ENCODE measurements around the gene SDC3.

Gene SDC3

DNA sequence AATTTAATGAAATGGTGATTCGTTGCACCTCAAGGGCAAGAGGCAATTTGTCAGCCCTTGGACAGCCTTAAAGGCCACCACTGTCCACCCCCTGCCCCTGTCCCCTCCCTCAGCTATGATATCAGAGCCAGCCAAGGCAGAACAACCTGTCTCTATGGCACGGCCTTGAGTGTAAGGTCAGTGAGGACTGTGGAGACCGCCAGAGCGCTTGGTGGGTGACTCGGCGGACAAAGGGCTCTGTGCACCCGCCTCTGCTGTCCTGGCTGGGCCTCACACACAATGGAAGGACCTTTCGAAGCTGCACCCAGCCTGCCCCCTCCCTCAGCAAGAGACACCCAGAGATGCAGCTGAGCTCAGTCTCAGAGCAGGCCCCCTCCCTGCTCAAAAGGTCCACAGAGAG is 50.6 kb downstream of the SDC3 start:
- TF ChIP-seq POLR2A (IDR thresholded peaks at IDR 0.05; ENCODE audit: low read length) = no peak
- TF ChIP-seq GATA1 (IDR thresholded peaks at IDR 0.05; ENCODE audit: low read depth, low read length) = no peak
- no peak for DNase-seq

DNA sequence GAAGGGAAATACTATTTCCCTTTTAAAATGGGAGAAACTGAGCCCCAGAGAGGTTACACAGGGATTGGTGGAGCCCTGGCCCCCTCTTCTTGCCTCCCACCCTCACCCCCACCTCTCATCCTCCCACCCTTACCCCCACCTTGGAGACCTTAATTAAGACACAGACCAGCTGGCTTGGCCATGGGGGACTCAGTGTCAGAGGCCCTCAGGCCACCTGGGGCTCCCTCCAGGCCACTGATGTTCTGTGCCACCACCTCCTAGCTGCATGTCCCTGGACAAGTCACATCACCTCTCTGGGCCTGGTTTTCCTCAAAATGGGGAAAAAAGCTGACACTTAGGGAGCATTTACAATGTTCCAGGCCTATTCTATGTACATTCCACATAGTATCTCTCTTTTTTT is 51.5 kb downstream of the SDC3 start:
- DNase-seq = no peak
- TF ChIP-seq GATA1 (IDR thresholded peaks at IDR 0.05; ENCODE audit: low read depth, low read length) (no peak), POLR2A (IDR thresholded peaks at IDR 0.05; ENCODE audit: low read length) (no peak)

DNA sequence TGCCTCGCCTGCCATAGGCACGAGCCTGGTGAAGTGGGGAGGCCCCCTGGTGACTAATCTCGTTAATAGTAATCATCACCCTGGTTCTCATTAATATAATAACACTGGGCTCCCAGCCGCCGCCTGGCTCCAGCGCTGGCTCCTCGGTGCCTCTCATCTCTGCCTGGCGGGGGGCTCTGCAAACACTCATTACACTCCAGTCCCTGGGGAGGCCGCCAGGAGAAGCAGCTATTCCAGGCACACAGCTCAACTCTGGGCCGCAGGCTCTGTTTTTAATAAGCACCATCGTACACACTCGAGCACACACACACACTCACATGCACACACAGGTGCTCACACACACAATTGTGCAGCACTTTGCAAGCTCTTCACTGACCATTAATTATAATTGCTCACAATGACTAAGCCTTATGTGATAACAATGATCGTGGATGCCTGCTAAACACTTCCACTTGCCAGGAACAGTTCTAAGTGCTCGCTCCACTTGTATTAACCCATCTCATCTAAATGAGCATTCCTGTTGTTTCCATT is 52.2 kb downstream of the SDC3 start:
- TF ChIP-seq POLR2A (IDR thresholded peaks at IDR 0.05; ENCODE audit: low read length) (no peak), GATA1 (IDR thresholded peaks at IDR 0.05; ENCODE audit: low read depth, low read length) (no peak)
- no peak for DNase-seq

DNA sequence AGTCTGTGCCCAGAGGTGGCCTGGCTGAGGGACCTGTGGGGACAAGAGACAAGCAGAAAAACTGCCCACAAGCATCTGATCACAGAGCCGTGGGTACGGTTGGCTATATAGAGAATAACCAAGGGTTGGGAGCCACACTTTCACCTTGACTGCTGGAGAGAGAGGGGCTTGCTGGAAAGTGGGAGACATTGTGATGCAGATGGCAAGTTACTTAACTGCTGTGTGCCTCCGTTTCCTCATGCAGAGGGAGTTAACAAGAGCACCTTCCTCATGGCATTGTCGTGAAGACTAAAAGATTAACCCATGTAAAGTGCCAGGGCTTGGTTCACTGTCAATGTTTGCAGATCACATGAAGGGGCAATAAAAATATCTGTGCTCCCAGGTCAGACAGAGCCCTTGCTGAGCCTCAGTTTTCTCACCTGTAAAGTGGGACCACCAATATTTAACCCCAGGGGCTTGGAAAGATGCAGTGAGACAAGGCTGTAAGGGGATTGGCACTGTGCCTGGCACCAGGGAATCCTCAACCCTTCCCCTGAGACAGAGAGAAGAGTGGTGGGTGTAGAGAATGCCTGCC is 52.8 kb downstream of the SDC3 start:
- TF ChIP-seq POLR2A (IDR thresholded peaks at IDR 0.05; ENCODE audit: low read length) (no peak), GATA1 (IDR thresholded peaks at IDR 0.05; ENCODE audit: low read depth, low read length) (no peak)
- no peak for DNase-seq

DNA sequence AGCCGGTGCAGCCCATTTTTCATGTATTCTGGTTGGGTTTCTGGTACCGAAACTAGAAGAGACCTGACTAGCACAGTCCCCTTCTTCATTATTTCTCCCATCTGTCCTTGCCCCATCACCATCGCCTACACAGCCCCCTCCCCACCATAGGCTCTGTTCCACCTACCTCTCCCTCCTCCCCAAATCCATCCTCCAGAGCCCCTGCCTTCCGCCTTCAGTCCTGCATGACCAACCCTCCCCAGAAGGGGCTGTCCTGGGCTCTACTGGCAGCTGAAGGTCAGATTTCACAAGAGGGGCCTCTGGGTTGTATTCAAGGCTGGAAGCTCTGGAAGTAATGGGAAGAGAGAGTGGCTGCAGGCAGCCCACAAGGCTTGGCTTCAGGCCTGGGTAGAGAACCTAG is 55.2 kb downstream of the SDC3 start:
- TF ChIP-seq GATA1 (IDR thresholded peaks at IDR 0.05; ENCODE audit: low read depth, low read length) = no peak
- no peak for TF ChIP-seq POLR2A (IDR thresholded peaks at IDR 0.05; ENCODE audit: low read length)
- DNase-seq = no peak

DNA sequence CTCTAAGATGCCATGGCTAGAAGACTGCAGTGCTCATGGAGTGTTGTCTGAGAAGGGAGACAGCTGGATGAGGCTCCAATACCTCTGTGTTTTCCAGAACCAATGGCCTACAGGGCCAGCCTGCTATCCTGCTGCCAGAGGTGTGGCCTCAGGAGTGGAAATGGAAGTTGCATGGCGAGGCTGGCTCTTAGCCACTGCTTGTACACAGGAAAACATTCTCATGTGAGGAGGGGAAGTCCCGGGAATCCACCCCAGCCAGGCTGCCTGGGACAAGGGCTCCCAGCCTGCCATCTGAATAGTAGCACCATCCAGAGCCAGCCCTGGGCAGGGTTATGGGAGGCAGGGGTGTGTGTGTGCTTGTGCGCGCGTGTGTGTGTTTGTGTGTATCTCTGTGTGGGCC is 56.5 kb downstream of the SDC3 start:
- TF ChIP-seq POLR2A (IDR thresholded peaks at IDR 0.05; ENCODE audit: low read length) (no peak), GATA1 (IDR thresholded peaks at IDR 0.05; ENCODE audit: low read depth, low read length) (no peak)
- no peak for DNase-seq

DNA sequence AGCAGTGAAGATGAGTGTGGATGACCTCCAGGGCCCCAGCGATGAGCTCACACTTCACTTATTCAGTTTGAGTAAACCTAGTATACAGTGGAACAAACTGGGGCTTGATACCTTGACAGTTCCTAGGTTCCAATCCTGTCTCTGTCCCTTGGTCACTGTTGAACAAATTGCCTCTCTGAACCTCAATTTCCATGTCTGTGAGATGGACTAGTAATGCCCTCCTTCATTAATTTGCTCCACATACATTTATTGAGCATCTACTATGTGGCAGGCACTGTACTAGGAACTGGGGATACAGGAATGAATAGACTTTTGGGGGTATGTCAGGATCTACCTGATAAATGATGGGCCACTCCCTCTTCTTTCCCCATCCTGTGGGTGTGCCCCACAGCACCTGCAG is 57.3 kb downstream of the SDC3 start:
- DNase-seq = no peak
- TF ChIP-seq GATA1 (IDR thresholded peaks at IDR 0.05; ENCODE audit: low read depth, low read length) (no peak), POLR2A (IDR thresholded peaks at IDR 0.05; ENCODE audit: low read length) (no peak)

DNA sequence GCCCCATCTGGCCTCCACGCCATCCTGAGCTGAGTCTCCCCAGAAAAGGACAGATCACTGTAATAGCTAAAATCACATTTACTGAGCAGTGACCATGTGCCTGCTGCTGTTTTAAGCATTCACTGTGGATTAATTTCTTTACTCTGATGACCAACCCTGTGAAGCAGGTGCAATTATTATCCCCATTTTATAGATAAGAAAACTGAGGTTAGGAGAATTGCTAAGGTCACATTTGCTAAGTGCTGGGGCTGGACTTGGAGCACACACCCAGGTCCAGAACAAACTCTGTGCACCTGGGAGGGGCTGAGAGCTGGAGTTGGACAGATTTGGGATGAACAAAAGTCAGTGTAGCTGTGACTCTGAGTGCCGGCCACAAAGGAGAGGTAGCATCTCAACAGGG is 58.0 kb downstream of the SDC3 start:
- TF ChIP-seq GATA1 (IDR thresholded peaks at IDR 0.05; ENCODE audit: low read depth, low read length) (no peak), POLR2A (IDR thresholded peaks at IDR 0.05; ENCODE audit: low read length) (no peak)
- no peak for DNase-seq

DNA sequence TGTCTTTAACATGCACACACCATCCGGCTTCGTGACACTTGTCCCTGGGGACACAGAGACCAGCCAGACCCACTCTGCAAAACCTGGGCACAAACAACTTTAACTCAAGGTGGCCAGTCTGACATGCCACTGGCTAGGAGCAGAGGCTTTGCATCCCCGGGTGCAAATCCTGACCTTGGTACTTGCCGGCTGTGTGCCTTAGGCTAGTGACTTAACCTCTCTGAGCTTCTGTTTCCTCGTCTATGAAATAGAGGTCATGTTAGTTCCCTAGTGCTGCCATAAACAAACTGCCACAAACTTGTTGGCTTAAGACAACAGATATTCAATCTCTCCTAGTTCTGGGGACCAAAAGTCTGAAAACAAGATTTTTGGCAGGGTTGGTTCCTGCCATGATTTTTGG is 60.4 kb downstream of the SDC3 start:
- TF ChIP-seq GATA1 (IDR thresholded peaks at IDR 0.05; ENCODE audit: low read depth, low read length) = no peak
- TF ChIP-seq POLR2A (IDR thresholded peaks at IDR 0.05; ENCODE audit: low read length) = no peak
- no peak for DNase-seq

DNA sequence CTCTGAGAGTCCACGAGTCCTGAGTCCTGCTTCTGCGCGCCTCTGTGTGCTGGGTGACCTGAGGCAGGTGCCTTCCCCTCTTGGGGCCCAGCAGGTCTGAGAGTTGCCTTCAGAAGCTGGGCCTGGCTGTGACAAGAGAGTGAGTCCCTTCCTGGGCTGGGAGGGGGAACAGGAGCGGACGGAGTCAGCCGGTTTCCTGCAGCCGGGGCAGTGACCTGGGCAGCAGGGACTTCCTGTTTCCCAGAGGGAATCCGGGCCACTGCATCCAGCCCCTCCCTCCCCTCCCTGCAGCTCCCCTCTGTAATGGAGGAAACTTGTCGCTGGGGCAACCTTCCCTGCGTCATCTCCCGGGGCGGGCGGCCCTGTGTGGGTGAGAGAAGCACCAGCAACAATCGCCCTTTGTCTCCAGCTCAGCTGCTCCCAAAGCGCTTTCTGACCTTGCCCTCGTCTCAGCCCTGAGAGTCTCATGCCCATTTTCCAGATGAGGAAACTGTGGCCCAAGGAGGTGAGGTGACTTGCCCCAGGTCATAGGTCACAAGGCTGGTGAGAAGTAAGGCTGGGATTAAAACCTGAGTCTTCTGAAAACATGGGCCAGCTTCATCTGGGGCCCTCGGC is 61.1 kb downstream of the SDC3 start:
- no peak for DNase-seq
- TF ChIP-seq GATA1 (IDR thresholded peaks at IDR 0.05; ENCODE audit: low read depth, low read length) = no peak
- no peak for TF ChIP-seq POLR2A (IDR thresholded peaks at IDR 0.05; ENCODE audit: low read length)

DNA sequence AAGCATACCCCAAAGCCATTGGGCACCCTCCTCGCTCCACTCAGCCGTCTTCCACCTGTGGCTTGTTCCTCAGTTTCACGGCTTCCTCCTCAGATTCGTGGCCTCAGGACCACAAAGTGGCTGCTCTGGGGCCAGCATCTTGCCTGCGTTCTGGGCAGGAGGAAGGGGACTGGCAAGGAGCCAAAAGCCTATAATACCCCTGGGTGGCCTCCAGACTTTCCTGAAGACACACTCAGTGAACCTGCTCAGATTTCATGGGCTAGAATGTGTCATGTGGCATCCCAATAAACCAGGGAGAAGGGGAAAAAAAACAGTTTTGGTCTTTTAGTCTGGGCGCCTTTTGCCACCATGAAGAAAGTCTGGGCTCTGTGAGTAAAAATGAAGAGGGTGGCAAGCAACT is 62.0 kb downstream of the SDC3 start:
- TF ChIP-seq POLR2A (IDR thresholded peaks at IDR 0.05; ENCODE audit: low read length) = no peak
- no peak for TF ChIP-seq GATA1 (IDR thresholded peaks at IDR 0.05; ENCODE audit: low read depth, low read length)
- no peak for DNase-seq

DNA sequence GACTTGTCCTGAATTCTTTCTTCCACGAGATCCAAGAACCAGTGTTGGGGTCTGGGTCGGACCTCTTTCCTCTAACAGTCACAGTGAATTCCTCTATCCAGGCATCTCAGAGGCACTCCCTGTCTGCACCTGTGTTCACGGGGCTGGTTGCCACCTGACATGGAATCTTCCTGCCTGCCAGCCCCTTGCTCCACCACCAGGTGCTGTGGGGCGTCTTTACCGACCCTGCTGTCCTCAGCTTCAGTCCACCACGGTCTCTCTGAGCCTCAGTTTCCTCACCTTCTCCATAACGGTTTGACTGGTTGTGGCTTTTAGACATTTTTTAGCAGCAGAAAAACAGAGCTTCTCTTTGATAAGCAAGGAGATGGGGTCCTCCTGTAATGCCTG is 62.7 kb downstream of the SDC3 start:
- no peak for DNase-seq
- TF ChIP-seq GATA1 (IDR thresholded peaks at IDR 0.05; ENCODE audit: low read depth, low read length) (no peak), POLR2A (IDR thresholded peaks at IDR 0.05; ENCODE audit: low read length) (no peak)

DNA sequence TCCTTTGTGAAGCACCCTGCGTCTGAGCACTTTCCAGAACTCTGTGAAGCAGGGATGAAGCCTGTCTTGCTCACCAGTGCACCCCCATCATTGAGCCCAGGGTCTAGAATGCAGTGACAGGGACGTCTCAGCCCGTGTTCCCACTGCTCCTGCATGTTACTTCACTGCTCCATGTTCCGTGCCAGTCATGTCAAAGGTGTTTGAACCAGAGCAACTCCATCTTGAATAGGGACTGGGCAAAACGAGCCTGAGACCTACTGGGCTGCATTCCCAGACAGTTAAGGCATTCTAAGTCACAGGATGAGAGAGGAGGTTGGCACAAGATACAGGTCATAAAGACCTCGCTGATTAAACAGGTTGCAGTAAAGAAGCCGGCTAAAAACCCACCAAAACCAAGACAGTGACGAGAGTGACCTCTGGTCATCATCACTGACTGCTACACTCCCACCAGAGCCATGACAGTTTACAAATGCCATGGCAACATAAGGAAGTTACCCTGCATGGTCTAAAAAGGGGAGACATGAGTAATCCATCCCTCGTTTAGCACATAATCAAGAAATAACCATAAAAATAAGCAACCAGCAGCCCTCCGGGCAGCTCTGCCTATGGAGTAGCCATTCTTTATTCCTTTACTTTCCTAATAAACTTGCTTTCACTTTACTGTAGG is 63.2 kb downstream of the SDC3 start:
- TF ChIP-seq GATA1 (IDR thresholded peaks at IDR 0.05; ENCODE audit: low read depth, low read length) = no peak
- no peak for TF ChIP-seq POLR2A (IDR thresholded peaks at IDR 0.05; ENCODE audit: low read length)
- no peak for DNase-seq

DNA sequence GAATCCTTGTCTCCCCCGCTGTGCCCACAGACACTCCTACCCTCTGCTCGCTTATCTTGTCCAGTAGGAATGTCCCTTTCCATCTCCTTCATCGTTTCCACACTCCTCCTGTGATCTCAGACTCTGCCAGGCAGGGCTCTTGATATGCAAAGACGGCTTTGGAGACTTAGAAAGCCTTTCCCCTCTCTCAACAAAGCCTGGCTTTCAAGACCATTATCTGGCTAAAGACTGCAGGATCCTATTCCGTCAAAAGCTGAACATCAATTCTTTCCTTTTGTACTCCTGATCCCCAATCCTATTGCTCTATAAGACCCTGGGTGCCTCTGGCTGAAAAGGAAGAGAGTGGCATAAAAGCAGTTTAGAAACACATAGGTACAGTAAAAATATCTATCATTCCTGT is 63.9 kb downstream of the SDC3 start:
- no peak for DNase-seq

More for the DNA sequence above, 63.9 kb downstream of the SDC3 start:
- TF ChIP-seq POLR2A (IDR thresholded peaks at IDR 0.05; ENCODE audit: low read length) (no peak), GATA1 (IDR thresholded peaks at IDR 0.05; ENCODE audit: low read depth, low read length) (no peak)

Measured in erythroblast (primary cell).